ENCODE data around the gene CYP24A1. TPM values are rescaled to one million over a fixed set of nuclear protein-coding genes. Genes with fewer than 3 reads are reported as not detected.

CYP24A1 gene
- total and polyA plus RNA-seq, 2 of the 13 experiments (the other 11 are each of a cell fraction or from before 2014, with no cell fraction given), result 9.4 to 32.7 TPM

- TF ChIP-seq ZNF598 (CRISPR knock-in tag; IDR thresholded peaks at IDR 0.05; ENCODE audit: borderline replicate concordance), result no peak
- TF ChIP-seq MNT (IDR thresholded peaks at IDR 0.05), result no peak
- no peak for TF ChIP-seq ZNF790 (CRISPR knock-in tag; IDR thresholded peaks at IDR 0.05; ENCODE audit: borderline replicate concordance)
- 0 out of 2 replicates have a peak, but pooled peaks have one; percentile 21 for TF ChIP-seq SMARCC2 (IDR thresholded peaks at IDR 0.05)
- TF ChIP-seq ADNP (CRISPR knock-in tag; IDR thresholded peaks at IDR 0.05), result no peak
- no peak for TF ChIP-seq HOXA9 (CRISPR knock-in tag; IDR thresholded peaks at IDR 0.05; ENCODE audit: borderline replicate concordance)
- no peak for TF ChIP-seq TBX3 (IDR thresholded peaks at IDR 0.05; ENCODE audit: borderline replicate concordance)
- TF ChIP-seq TFAP4 (IDR thresholded peaks at IDR 0.05; ENCODE audit: borderline replicate concordance, low read depth), result no peak
- TF ChIP-seq ZBTB7A (CRISPR knock-in tag; IDR thresholded peaks at IDR 0.05), result no peak
- no peak for TF ChIP-seq TCF7L2 (IDR thresholded peaks at IDR 0.05; ENCODE audit: low read depth, low read length)
- no peak for TF ChIP-seq HNRNPK (IDR thresholded peaks at IDR 0.05; ENCODE audit: low read depth, low read length, poor library complexity, severe bottlenecking)
- no peak for TF ChIP-seq NR2F1 (CRISPR knock-in tag; IDR thresholded peaks at IDR 0.05)
- no peak for TF ChIP-seq ONECUT2 (CRISPR knock-in tag; IDR thresholded peaks at IDR 0.05)
- peak; percentile 48; the same call in 1 of the 2 replicates for TF ChIP-seq AHDC1 (CRISPR knock-in tag; IDR thresholded peaks at IDR 0.05; ENCODE audit: borderline replicate concordance)
- no peak for TF ChIP-seq HES4 (CRISPR knock-in tag; IDR thresholded peaks at IDR 0.05; ENCODE audit: borderline replicate concordance)
- TF ChIP-seq XRCC5 (optimal IDR thresholded peaks at IDR 0.05; ENCODE audit: low read length), result no peak
- no peak for TF ChIP-seq USF2 (IDR thresholded peaks at IDR 0.05; ENCODE audit: low read depth, low read length)
- no peak for TF ChIP-seq USF2 (CRISPR knock-in tag; IDR thresholded peaks at IDR 0.05; ENCODE audit: borderline replicate concordance)
- TF ChIP-seq POLR2A (IDR thresholded peaks at IDR 0.05; ENCODE audit: insufficient read depth in 1 of 2, low read depth in 2 of 2, low read length in 2 of 2), result no peak
Measured at GRCh38 chr20:54168961-54169862, 4.6 kb downstream of the CYP24A1 start (continued).
